ENCODE results near the gene PRR20B. TPM values are rescaled to one million over a fixed set of nuclear protein-coding genes. Genes with fewer than 3 reads are reported as not detected.
"Not testable (repeated sequence)": the region's sequence is repeated elsewhere in the genome, so short reads cannot be mapped to it uniquely, and the experiment has no call there.

Gene PRR20B
- polyA plus RNA-seq, 2 donors: not detected

- not testable (repeated sequence) for H3K36me3 ChIP-seq (ENCODE audit: control insufficient read depth in 2 of 2, insufficient read depth in 2 of 2, low read length in 1 of 2); H3K27me3 ChIP-seq (ENCODE audit: control insufficient read depth in 1 of 2, insufficient read depth in 2 of 2, low read length in 2 of 2); H3K4me3 ChIP-seq (ENCODE audit: low read depth in 1 of 2, low read length in 2 of 2); H3K9me3 ChIP-seq (ENCODE audit: control insufficient read depth in 2 of 2, insufficient read depth in 1 of 2, low read depth in 1 of 2, low read length in 1 of 2); H3K27ac ChIP-seq (ENCODE audit: low read depth in 2 of 2, low read length in 1 of 2); H3K4me1 ChIP-seq (ENCODE audit: control insufficient read depth in 2 of 2, insufficient read depth in 2 of 2, low read length in 1 of 2)
- no CpG with 5 or more reads among the region's 22 CpGs for WGBS, 2 donors
Observed at GRCh38 chr13:57153761-57154160, 6.5 kb downstream of the PRR20B start, which contains the start of gene PRR20C. Gene PRR20C (plus strand): TSS chr13:57154061. CDS start chr13:57154448, 387 bp downstream.

- H3K27me3 ChIP-seq (ENCODE audit: control insufficient read depth in 1 of 2, insufficient read depth in 2 of 2, low read length in 2 of 2); H3K9me3 ChIP-seq (ENCODE audit: control insufficient read depth in 2 of 2, insufficient read depth in 1 of 2, low read depth in 1 of 2, low read length in 1 of 2); H3K36me3 ChIP-seq (ENCODE audit: control insufficient read depth in 2 of 2, insufficient read depth in 2 of 2, low read length in 1 of 2); H3K27ac ChIP-seq (ENCODE audit: low read depth in 2 of 2, low read length in 1 of 2); H3K4me3 ChIP-seq (ENCODE audit: low read depth in 1 of 2, low read length in 2 of 2); H3K4me1 ChIP-seq (ENCODE audit: control insufficient read depth in 2 of 2, insufficient read depth in 2 of 2, low read length in 1 of 2): not testable (repeated sequence)
- no CpG with 5 or more reads among the region's 22 CpGs for WGBS, 2 donors
Observed at GRCh38 chr13:57160332-57160731, 13.0 kb downstream of the PRR20B start, which contains the start of gene PRR20D. Gene PRR20D (plus strand): TSS chr13:57160632. CDS start chr13:57161019, 387 bp downstream.

- not testable (repeated sequence) for H3K4me1 ChIP-seq (ENCODE audit: control insufficient read depth in 2 of 2, insufficient read depth in 2 of 2, low read length in 1 of 2); H3K9me3 ChIP-seq (ENCODE audit: control insufficient read depth in 2 of 2, insufficient read depth in 1 of 2, low read depth in 1 of 2, low read length in 1 of 2); H3K4me3 ChIP-seq (ENCODE audit: low read depth in 1 of 2, low read length in 2 of 2); H3K36me3 ChIP-seq (ENCODE audit: control insufficient read depth in 2 of 2, insufficient read depth in 2 of 2, low read length in 1 of 2); H3K27me3 ChIP-seq (ENCODE audit: control insufficient read depth in 1 of 2, insufficient read depth in 2 of 2, low read length in 2 of 2); H3K27ac ChIP-seq (ENCODE audit: low read depth in 2 of 2, low read length in 1 of 2)
- no CpG with 5 or more reads among the region's 22 CpGs for WGBS, 2 donors
Observed at GRCh38 chr13:57166897-57167296, 19.6 kb downstream of the PRR20B start, which contains the start of gene PRR20E. Gene PRR20E (plus strand): TSS chr13:57167197. CDS start chr13:57167584, 387 bp downstream.

- Histone ChIP-seq H3K4me3 (ENCODE audit: low read depth in 1 of 2, low read length in 2 of 2) (no peak overlapping the region), H3K4me1 (ENCODE audit: control insufficient read depth in 2 of 2, insufficient read depth in 2 of 2, low read length in 1 of 2) (no peaks in the 10 kb centered on the region), H3K27ac (ENCODE audit: low read depth in 2 of 2, low read length in 1 of 2) (no peak overlapping the region), H3K36me3 (ENCODE audit: control insufficient read depth in 2 of 2, insufficient read depth in 2 of 2, low read length in 1 of 2) (no peaks in the 10 kb centered on the region), H3K27me3 (ENCODE audit: control insufficient read depth in 1 of 2, insufficient read depth in 2 of 2, low read length in 2 of 2) (no peaks in the 10 kb centered on the region), H3K9me3 (ENCODE audit: control insufficient read depth in 2 of 2, insufficient read depth in 1 of 2, low read depth in 1 of 2, low read length in 1 of 2) (no peaks in the 10 kb centered on the region)
- WGBS, 2 donors: 51 to 82% methylated on average over 1 of the region's 1 CpG
Observed at GRCh38 chr13:57191667-57192066, 44.4 kb downstream of the PRR20B start.

Other genes with a start within 250 kb of the PRR20B start
- gene PRR20A, start 6.6 kb upstream of the PRR20B start, polyA plus RNA-seq: not detected
- not detected for gene PRR20C, start 6.6 kb downstream of the PRR20B start, polyA plus RNA-seq
- not detected for gene PRR20D, start 13.1 kb downstream of the PRR20B start, polyA plus RNA-seq
- not detected for gene PRR20E, start 19.7 kb downstream of the PRR20B start, polyA plus RNA-seq

All from esophagus (tissue), 2 donors.